ENCODE measurements around the gene TVP23A. TPM values are rescaled to one million over a fixed set of nuclear protein-coding genes. Genes with fewer than 3 reads are reported as not detected.

TVP23A gene
- total RNA-seq, 1 donor from 2014 or later = 0.21 TPM

DNA sequence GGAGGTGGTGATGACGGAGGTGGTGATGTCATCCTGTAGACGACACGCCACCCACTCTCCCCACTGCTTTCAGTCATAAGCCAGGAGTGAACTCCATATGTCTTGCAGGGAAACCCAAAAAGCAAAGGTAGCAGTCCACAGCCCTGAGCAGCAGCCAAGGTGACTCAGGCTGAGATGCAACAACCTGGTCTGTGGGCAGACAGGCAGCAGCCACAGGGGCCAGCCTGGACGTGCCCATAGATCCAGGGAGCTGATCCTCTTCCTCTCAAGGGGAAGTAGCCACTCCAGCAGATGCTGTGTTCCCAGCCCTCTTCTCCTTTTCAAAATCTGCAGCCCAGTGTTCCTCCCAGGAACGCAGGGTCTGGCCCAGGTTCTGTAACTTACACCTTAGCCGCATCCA lies 41.1 kb upstream of the TVP23A start:
- no peak overlapping the region for H3K4me3 ChIP-seq (ENCODE audit: low read depth, low read length)
- DNase-seq (ENCODE audit: low read depth) = no peak
- TF ChIP-seq CTCF (IDR thresholded peaks at IDR 0.05; ENCODE audit: insufficient read depth, low read length, poor library complexity, severe bottlenecking) = no peak
- no peaks in the 10 kb centered on the region for H3K27me3 ChIP-seq (ENCODE audit: control insufficient read depth, insufficient read depth, low read length)
- no peaks in the 10 kb centered on the region for H3K36me3 ChIP-seq (ENCODE audit: control insufficient read depth, insufficient read depth, low read length)

DNA sequence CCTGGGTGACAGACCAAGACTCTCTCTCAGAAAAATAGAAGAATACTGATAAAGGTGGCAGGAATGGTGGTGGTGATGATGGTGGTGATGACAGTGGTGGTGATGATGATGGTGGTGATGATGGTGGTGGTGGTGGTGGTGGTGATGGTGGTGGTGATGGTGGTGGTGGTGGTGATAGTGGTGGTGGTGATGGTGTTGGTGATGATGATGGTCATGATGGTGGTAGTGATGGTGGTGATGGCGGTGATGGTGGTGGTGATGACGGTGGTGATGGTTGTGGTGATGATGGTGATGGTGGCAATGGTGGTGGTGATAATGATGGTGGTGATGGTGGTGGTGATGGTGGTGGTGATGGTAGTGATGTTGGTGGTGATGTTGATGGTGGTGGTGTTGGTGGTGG lies 40.4 kb upstream of the TVP23A start:
- TF ChIP-seq CTCF (IDR thresholded peaks at IDR 0.05; ENCODE audit: insufficient read depth, low read length, poor library complexity, severe bottlenecking) = no peak
- no peak for DNase-seq (ENCODE audit: low read depth)
- no peaks in the 10 kb centered on the region for H3K36me3 ChIP-seq (ENCODE audit: control insufficient read depth, insufficient read depth, low read length)
- H3K27me3 ChIP-seq (ENCODE audit: control insufficient read depth, insufficient read depth, low read length) = no peaks in the 10 kb centered on the region
- H3K4me3 ChIP-seq (ENCODE audit: low read depth, low read length) = no peak overlapping the region

- TF ChIP-seq CTCF (IDR thresholded peaks at IDR 0.05; ENCODE audit: insufficient read depth, low read length, poor library complexity, severe bottlenecking) = no peak
- Histone ChIP-seq H3K4me3 (ENCODE audit: low read depth, low read length) (no peak overlapping the region), H3K27me3 (ENCODE audit: control insufficient read depth, insufficient read depth, low read length) (no peaks in the 10 kb centered on the region), H3K36me3 (ENCODE audit: control insufficient read depth, insufficient read depth, low read length) (no peaks in the 10 kb centered on the region)
- no peak for DNase-seq (ENCODE audit: low read depth)
These were observed 39.6 kb upstream of the TVP23A start for GRCh38 chr16:10858203-10858602.

DNA sequence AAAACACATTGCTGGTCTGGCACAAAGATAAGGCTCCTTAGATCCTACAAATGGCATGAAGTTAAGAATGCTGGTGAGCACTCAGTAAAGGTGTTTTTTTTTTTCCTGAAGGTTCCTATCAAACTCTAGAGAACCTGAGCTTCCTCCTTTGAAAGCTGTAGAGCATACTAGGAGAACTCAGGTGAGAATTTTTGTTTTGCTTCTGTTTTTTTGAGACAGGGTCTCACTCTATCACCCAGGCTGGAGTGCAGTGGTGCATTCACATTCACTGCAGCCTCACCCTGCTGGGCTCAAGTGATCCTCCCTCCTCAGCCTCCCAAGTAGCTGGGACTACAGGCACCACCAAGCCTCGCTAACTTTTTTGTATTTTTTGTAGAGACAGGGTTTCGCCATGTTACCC lies 37.4 kb upstream of the TVP23A start:
- no peak for TF ChIP-seq CTCF (IDR thresholded peaks at IDR 0.05; ENCODE audit: insufficient read depth, low read length, poor library complexity, severe bottlenecking)
- Histone ChIP-seq H3K27me3 (ENCODE audit: control insufficient read depth, insufficient read depth, low read length) (no peaks in the 10 kb centered on the region), H3K4me3 (ENCODE audit: low read depth, low read length) (no peak overlapping the region), H3K36me3 (ENCODE audit: control insufficient read depth, insufficient read depth, low read length) (no peaks in the 10 kb centered on the region)
- no peak for DNase-seq (ENCODE audit: low read depth)

DNA sequence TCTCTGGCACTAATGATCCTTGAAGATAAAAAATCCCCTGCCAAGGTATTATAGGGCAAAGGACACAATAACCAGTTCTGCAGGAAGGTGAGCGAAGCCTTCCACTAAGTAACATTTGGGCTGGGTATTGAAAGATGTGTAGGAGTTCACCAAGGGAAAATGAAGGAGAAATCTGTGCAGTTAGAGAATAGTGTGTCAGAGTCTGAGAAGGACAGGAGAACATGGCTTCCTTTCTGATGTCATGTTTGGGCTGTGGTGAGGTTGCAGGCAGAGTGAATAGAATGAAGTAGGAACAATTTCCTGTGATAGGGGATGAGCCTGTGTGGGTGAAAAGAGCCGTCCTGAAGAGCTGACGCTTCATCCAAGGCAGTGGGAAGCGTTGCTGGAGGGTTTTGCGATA lies 34.4 kb upstream of the TVP23A start:
- no peak overlapping the region for H3K4me3 ChIP-seq (ENCODE audit: low read depth, low read length)

More for the DNA sequence above, 34.4 kb upstream of the TVP23A start:
- no peak for DNase-seq (ENCODE audit: low read depth)
- TF ChIP-seq CTCF (IDR thresholded peaks at IDR 0.05; ENCODE audit: insufficient read depth, low read length, poor library complexity, severe bottlenecking) = no peak
- Histone ChIP-seq H3K36me3 (ENCODE audit: control insufficient read depth, insufficient read depth, low read length) (no peaks in the 10 kb centered on the region), H3K27me3 (ENCODE audit: control insufficient read depth, insufficient read depth, low read length) (no peaks in the 10 kb centered on the region)

Measured in kidney epithelial cell (primary cell).